Panc1 (cell line): ENCODE data around the gene VRK3. TPM values are rescaled to one million over a fixed set of nuclear protein-coding genes. Genes with fewer than 3 reads are reported as not detected.

Source experiments
- ATAC-seq: fragments of 200-7000 bp; cut with Tn5 transposase; 2 replicates; pipeline ENCODE4 v1.9.1; 2020; ENCODE audit warnings: mild to moderate bottlenecking, moderate library complexity
- BruUV-seq: library from RNA; stranded (reverse); fragments of 400-500 nt; replicated peaks from 2 replicates; lab custom pipeline; 2021; lab: Mats Ljungman, UMichigan
- CTCF ChIA-PET: fragments of 300-600 bp; sonication (Branson Sonifier 250); formaldehyde crosslinking; loops from one replicate; lab custom pipeline; 2022; ENCODE audit warnings: antibody characterized with exemption; lab: Charles Lee
- POLR2A ChIA-PET: fragments of 300-600 bp; sonication (Branson Sonifier 250); formaldehyde crosslinking; loops from one replicate; lab custom pipeline; 2022; ENCODE audit warnings: antibody characterized with exemption; lab: Charles Lee
- DNase-seq: peaks from one replicate; pipeline ENCODE4 v3.0.0-alpha.2; 2010; ENCODE audit warnings: low read depth, low spot score
- H3K27ac ChIP-seq: 2 replicates; pipeline ENCODE4 v1.5.1; 2011; ENCODE audit warnings: mild to moderate bottlenecking, low read length, inconsistent platforms
- H3K27me3 ChIP-seq: fragments of 200-500 bp; sonication (Bioruptor generic); 2 replicates; pipeline ENCODE4 v1.6.0; 2014; ENCODE audit warnings: low read length, inconsistent platforms; ENCODE audit not compliant: control insufficient read depth, insufficient read depth
- H3K36me3 ChIP-seq: fragments of 200-500 bp; sonication (Bioruptor generic); 2 replicates; pipeline ENCODE4 v1.5.1; 2014; ENCODE audit warnings: inconsistent platforms, mild to moderate bottlenecking, low read length, moderate library complexity; ENCODE audit not compliant: control insufficient read depth, insufficient read depth
- H3K4me1 ChIP-seq: 2 replicates; pipeline ENCODE4 v1.5.1; 2011; ENCODE audit warnings: inconsistent platforms, mild to moderate bottlenecking, low read length, moderate library complexity; ENCODE audit not compliant: control insufficient read depth, insufficient read depth
- H3K4me3 ChIP-seq, 2 experiments: 2 replicates each; pipeline ENCODE4 v1.5.1; 2011 to 2012; ENCODE audit warnings: low read depth in 2 of 2, low read length in 2 of 2, mild to moderate bottlenecking in 2 of 2, inconsistent platforms in 1 of 2, moderate library complexity in 1 of 2
- H3K9me3 ChIP-seq: fragments of 200-500 bp; sonication (Bioruptor generic); 2 replicates; pipeline ENCODE4 v1.5.1; 2014; ENCODE audit warnings: low read depth, mild to moderate bottlenecking, inconsistent platforms, low read length, moderate library complexity; ENCODE audit not compliant: control insufficient read depth, insufficient read depth
- CTCF ChIP-seq: fragments of 450-650 bp; IDR thresholded peaks from 2 replicates; pipeline ENCODE4 v1.5.1; 2017; ENCODE audit warnings: mild to moderate bottlenecking
- POLR2AphosphoS5 ChIP-seq: IDR thresholded peaks from 2 replicates; pipeline ENCODE4 v1.6.1; 2012; ENCODE audit warnings: mild to moderate bottlenecking, low read depth, low read length, moderate library complexity
- REST ChIP-seq, 2 experiments: IDR thresholded peaks; 2 replicates each; pipeline ENCODE4 v1.6.1; 2011 to 2012; ENCODE audit warnings: low read depth in 2 of 2, control low read depth in 1 of 2, low read length in 1 of 2, mild to moderate bottlenecking in 1 of 2, moderate library complexity in 1 of 2; ENCODE audit not compliant: insufficient read depth in 1 of 2
- SIN3A ChIP-seq: IDR thresholded peaks from 2 replicates; pipeline ENCODE4 v1.6.1; 2012; ENCODE audit warnings: low read depth, mild to moderate bottlenecking, low read length, moderate library complexity, borderline replicate concordance; ENCODE audit not compliant: insufficient read depth
- TCF7L2 ChIP-seq: IDR thresholded peaks from 2 replicates; pipeline ENCODE4 v1.6.1; 2011; ENCODE audit warnings: mild to moderate bottlenecking, low read depth, low read length, inconsistent platforms
- in situ Hi-C: cut with HindIII; loops from 2 replicates; pipeline ENCODE4 v1.10.0; 2016; ENCODE audit warnings: low sequenced_read_pairs, low pct_unique_long_range_greater_than_20kb
- intact Hi-C: fragments of 100-400 bp; cut with micrococcal nuclease; formaldehyde crosslinking; loops from one replicate; pipeline ENCODE4 v1.10.0; 2022; ENCODE audit not compliant: unreplicated experiment
- total RNA-seq: library from RNA; stranded (reverse); gene quantifications from one replicate; pipeline ENCODE4 v1.2.1, GENCODE V29; 2021; ENCODE audit not compliant: unreplicated experiment

Gene VRK3
- total RNA-seq, 1 experiment from 2014 or later = 32.6 TPM

GRCh38 chr19:49985871-49986270 is 39.3 kb downstream of the VRK3 start:
- in situ Hi-C loops (no loop called here), intact Hi-C loops (loop anchor here (2.0 kb wide), 1 partner anchor 49 kb away; no protein-coding TSS in a partner anchor)
- no peak for TF ChIP-seq CTCF
- no peak for TF ChIP-seq SIN3A
- no peak for TF ChIP-seq TCF7L2
- Histone ChIP-seq H3K36me3 (no peaks in the 10 kb centered on the region; the same call in 1 of the 2 replicates), H3K9me3 (no peaks in the 10 kb centered on the region), H3K27me3 (no peaks in the 10 kb centered on the region), H3K4me3 (no peak overlapping the region), H3K4me1 (no peaks in the 10 kb centered on the region), H3K27ac (no peak overlapping the region)
- no TSS peak for BruUV-seq
- no peak for ATAC-seq
- ChIA-PET CTCF (no interaction called here), POLR2A (no interaction called here)
- no peak for DNase-seq

- no TSS peak for BruUV-seq
- ChIA-PET POLR2A (no interaction called here), CTCF (no interaction called here)
- TF ChIP-seq POLR2AphosphoS5 (no peak), CTCF (no peak), SIN3A (no peak), REST (IDR thresholded peaks at IDR 0.05; ENCODE audit: insufficient read depth in 1 of 2, low read depth in 2 of 2, low read length in 1 of 2) (no peak), TCF7L2 (no peak)
- H3K27me3 ChIP-seq = no peaks in the 10 kb centered on the region
- H3K4me1 ChIP-seq = no peaks in the 10 kb centered on the region
- no peaks in the 10 kb centered on the region for H3K36me3 ChIP-seq
- ATAC-seq (no peak), DNase-seq (no peak)
- no peaks in the 10 kb centered on the region for H3K9me3 ChIP-seq
- intact Hi-C loops = loop anchor here (2.0 kb wide), 1 partner anchor 48 kb away; no protein-coding TSS in a partner anchor
- in situ Hi-C loops = no loop called here
- no peak overlapping the region for H3K4me3 ChIP-seq
- H3K27ac ChIP-seq = no peak overlapping the region
Observed at GRCh38 chr19:49984491-49984890, 40.7 kb downstream of the VRK3 start.
